Sigmoid colon (tissue), 7 donors: ENCODE results near the gene ZNF416. TPM values are rescaled to one million over a fixed set of nuclear protein-coding genes. Genes with fewer than 3 reads are reported as not detected.

Experiments used
- DNase-seq: peaks from one replicate; pipeline ENCODE4 v3.0.0-alpha.2; 2019
- H3K27ac ChIP-seq, 4 donors: fragments of 200-600 bp; sonication (generic); one replicate each; pipeline ENCODE4 v1.5.1; 2016 to 2019; ENCODE audit warnings: mild to moderate bottlenecking in 1 of 4
- H3K27me3 ChIP-seq, 3 donors: fragments of 200-600 bp; sonication (generic); one replicate each; pipeline ENCODE4 v1.5.1; 2019; ENCODE audit warnings: mild to moderate bottlenecking in 1 of 3
- H3K36me3 ChIP-seq, 4 donors: fragments of 200-600 bp; sonication (generic); one replicate each; pipeline ENCODE4 v1.5.1; 2016 to 2019
- H3K4me1 ChIP-seq, 4 donors: fragments of 200-600 bp; sonication (generic); one replicate each; pipeline ENCODE4 v1.5.1; 2017 to 2019
- H3K4me3 ChIP-seq, 4 donors: fragments of 200-600 bp; sonication (generic); one replicate each; pipeline ENCODE4 v1.5.1; 2017 to 2019; ENCODE audit warnings: mild to moderate bottlenecking in 2 of 4, moderate library complexity in 1 of 4
- H3K9me3 ChIP-seq, 4 donors: fragments of 200-600 bp in 3 of 4; sonication (generic) in 3 of 4; one replicate each; pipeline versions ENCODE4 v1.5.1 to v1.6.1; 2013 to 2019
- EP300 ChIP-seq, 4 donors: sonication (generic); formaldehyde crosslinking; IDR thresholded peaks; one replicate each; pipeline ENCODE4 v1.6.1; 2017; ENCODE audit warnings: antibody characterized with exemption in 4 of 4
- POLR2A ChIP-seq, 2 donors: fragments of 450-650 bp; IDR thresholded peaks; one replicate each; pipeline ENCODE4 v1.6.1; 2016; ENCODE audit warnings: antibody characterized with exemption in 2 of 2, mild to moderate bottlenecking in 2 of 2, moderate library complexity in 2 of 2
- POLR2AphosphoS5 ChIP-seq, 4 donors: sonication (generic); formaldehyde crosslinking; IDR thresholded peaks; one replicate each; pipeline ENCODE4 v1.6.1; 2017; ENCODE audit warnings: antibody characterized with exemption in 4 of 4
- WGBS, 2 donors: extraction: QIAGEN DNeasy Blood & Tissue Kit; methylation state at CpG; one replicate each; pipeline ENCODE4 v1.1.7; 2013; 5-methylcytosine and 5-hydroxymethylcytosine counted together
- intact Hi-C: fragments of 100-400 bp; cut with DNase I; formaldehyde crosslinking; loops from one replicate; pipeline ENCODE4 v1.15.1; 2023
- polyA plus RNA-seq, 3 donors: library from polyadenylated mRNA; stranded (reverse); fragments of 200-250 nt; gene quantifications; one replicate each; pipeline ENCODE4 v1.2.3, GENCODE V29; 2013
- total RNA-seq, 4 donors: library from RNA; depleted of rRNA; stranded (reverse); fragments of >200 nt; gene quantifications; one replicate each; pipeline ENCODE4 v1.1.0, GENCODE V29; 2016
- TF ChIP-seq, protein P1 (sequence below), 4 experiments: fragments of 450-650 bp in 3 of 4; fragments of 200-600 bp in 1 of 4; IDR thresholded peaks; one replicate each; pipeline ENCODE4 v1.5.1; 2016 to 2019; ENCODE audit warnings: antibody characterized with exemption in 4 of 4, mild to moderate bottlenecking in 3 of 4, moderate library complexity in 2 of 4
- donor health status: healthy with polysubstance abuse.
- donor health status: Bipolar disorder and iron deficiency.
- donor health status: healthy.

Gene ZNF416
- total and polyA plus RNA-seq, 7 donors, result 0.23 to 5.5 (median 3.1) TPM

DNA sequence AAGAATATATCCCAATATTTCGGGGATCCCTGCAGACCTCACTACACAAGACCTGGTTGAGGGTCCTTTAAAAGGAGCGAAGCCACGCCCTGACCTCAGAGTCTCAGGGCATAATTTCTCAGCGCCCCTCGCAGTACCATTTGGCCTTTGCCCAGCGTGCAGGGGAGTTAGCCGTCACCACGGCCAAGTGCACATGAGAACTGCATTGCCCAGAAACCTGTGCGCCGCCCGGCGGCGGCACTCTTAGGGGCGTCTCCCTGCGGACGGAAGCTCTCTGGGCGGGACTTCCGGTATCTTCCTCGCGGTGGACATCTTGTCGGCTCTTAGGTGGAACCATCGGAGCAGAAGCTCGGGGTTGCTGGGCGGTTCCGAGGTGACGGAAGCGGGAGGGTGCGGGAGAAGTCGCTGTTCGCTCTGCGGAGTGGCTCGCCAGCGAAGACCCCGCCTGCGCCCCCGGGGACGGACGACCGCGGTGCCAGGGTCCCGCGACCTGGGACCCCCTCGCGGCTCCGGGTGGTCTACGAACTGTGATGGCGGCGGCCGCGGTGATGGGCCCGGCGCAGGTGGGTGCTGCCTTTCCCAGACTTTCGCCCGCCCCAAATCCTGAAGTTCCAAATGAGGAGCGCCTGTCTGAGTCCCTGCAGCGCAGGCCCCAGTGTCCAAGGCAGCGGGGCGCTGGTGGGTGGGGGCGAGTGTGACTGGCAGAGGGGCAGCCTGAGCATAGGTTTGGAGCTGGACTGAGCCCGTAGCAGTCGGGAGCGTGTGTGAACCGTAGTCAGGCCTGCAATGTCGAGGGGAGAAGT, 35.4 kb upstream of the ZNF416 start, which contains the start of gene ZNF134:
Gene ZNF134, plus strand, starts transcription at position 302 of the 803 bp plus-strand sequence. CDS start 5,227 bp downstream, outside the sequence.
- TF ChIP-seq POLR2AphosphoS5 (IDR thresholded peaks at IDR 0.05), result peak; percentile 46 to 78 (median 66)
- TF ChIP-seq POLR2A (IDR thresholded peaks at IDR 0.05), result peak in 1 of 2 donors; percentile 18
- TF ChIP-seq, protein P1, sequence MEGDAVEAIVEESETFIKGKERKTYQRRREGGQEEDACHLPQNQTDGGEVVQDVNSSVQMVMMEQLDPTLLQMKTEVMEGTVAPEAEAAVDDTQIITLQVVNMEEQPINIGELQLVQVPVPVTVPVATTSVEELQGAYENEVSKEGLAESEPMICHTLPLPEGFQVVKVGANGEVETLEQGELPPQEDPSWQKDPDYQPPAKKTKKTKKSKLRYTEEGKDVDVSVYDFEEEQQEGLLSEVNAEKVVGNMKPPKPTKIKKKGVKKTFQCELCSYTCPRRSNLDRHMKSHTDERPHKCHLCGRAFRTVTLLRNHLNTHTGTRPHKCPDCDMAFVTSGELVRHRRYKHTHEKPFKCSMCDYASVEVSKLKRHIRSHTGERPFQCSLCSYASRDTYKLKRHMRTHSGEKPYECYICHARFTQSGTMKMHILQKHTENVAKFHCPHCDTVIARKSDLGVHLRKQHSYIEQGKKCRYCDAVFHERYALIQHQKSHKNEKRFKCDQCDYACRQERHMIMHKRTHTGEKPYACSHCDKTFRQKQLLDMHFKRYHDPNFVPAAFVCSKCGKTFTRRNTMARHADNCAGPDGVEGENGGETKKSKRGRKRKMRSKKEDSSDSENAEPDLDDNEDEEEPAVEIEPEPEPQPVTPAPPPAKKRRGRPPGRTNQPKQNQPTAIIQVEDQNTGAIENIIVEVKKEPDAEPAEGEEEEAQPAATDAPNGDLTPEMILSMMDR (IDR thresholded peaks at IDR 0.05), result no peak
- TF ChIP-seq EP300 (IDR thresholded peaks at IDR 0.05), result no peak
- Histone ChIP-seq H3K27ac (peak within 1 kb of the TSS; percentile 69 to 83 (median 80)), H3K27me3 (no peaks in the 10 kb centered on the region), H3K36me3 (peaks cover 9 to 39% (median 34%) of the 10 kb centered on the region in 4 donors), H3K9me3 (peaks cover 31 to 44% (median 43%) of the 10 kb centered on the region in 4 donors), H3K4me3 (peak within 1 kb of the TSS; percentile 89 to 98 (median 94)), H3K4me1 (peaks cover 0 to 16% (median 11%) of the 10 kb centered on the region in 4 donors)
- DNase-seq, result peak; percentile 93
- intact Hi-C loops, result no loop called here
- 2 to 4% methylated on average over 64 of the region's 64 CpGs for WGBS, 2 donors

DNA sequence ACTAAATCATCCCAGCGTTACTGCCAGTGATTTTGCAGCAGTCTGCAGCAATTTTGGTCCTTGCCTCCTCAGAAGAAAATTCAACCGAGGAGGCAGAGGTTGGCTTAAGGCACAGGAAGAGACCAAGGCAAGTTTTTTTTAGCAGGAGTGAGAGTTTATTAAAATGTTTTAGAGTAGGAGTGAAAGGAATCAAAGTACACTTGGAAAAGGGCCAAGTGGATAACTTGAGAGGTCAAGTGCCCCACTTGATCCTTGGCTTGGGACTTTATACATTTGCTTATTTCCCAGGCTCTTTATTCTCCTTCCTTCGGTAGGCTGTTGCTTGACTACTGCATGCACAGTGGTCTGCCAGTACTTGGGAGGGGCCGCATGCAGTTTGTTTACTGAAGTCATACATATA, 32.4 kb upstream of the ZNF416 start:
- Histone ChIP-seq H3K4me3 (no peak overlapping the region), H3K4me1 (peaks cover 0 to 16% (median 11%) of the 10 kb centered on the region in 4 donors), H3K27me3 (no peaks in the 10 kb centered on the region), H3K9me3 (peaks cover 6 to 38% (median 21%) of the 10 kb centered on the region in 4 donors), H3K27ac (no peak overlapping the region), H3K36me3 (peaks cover 0 to 27% (median 9%) of the 10 kb centered on the region in 4 donors)
- WGBS, 2 donors, result 86 to 89% methylated on average over 4 of the region's 4 CpGs
- TF ChIP-seq POLR2A (IDR thresholded peaks at IDR 0.05) (no peak), EP300 (IDR thresholded peaks at IDR 0.05) (no peak), POLR2AphosphoS5 (IDR thresholded peaks at IDR 0.05) (no peak)
- TF ChIP-seq, protein P1 (IDR thresholded peaks at IDR 0.05), result no peak
- no peak for DNase-seq
- intact Hi-C loops, result no loop called here

DNA sequence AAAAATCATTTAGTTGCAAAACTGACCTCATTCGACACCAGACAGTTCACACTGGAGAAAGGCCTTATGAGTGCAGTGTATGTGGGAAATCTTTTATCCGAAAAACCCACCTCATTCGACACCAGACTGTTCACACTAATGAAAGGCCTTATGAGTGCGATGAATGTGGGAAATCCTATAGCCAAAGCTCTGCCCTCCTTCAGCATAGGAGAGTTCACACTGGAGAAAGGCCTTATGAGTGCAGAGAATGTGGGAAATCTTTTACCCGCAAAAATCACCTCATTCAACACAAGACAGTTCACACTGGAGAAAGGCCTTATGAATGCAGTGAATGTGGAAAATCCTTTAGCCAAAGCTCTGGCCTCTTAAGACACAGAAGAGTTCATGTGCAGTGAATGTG, 28.2 kb upstream of the ZNF416 start:
- Histone ChIP-seq H3K4me1 (no peaks in the 10 kb centered on the region), H3K4me3 (no peak overlapping the region), H3K27me3 (no peaks in the 10 kb centered on the region), H3K27ac (no peak overlapping the region), H3K36me3 (peaks cover 4 to 46% (median 18%) of the 10 kb centered on the region in 4 donors), H3K9me3 (peaks cover 0 to 48% (median 15%) of the 10 kb centered on the region in 4 donors)
- 97% methylated on average over 5 of the region's 5 CpGs for WGBS, 2 donors
- TF ChIP-seq, protein P1 (IDR thresholded peaks at IDR 0.05), result no peak
- TF ChIP-seq EP300 (IDR thresholded peaks at IDR 0.05) (no peak), POLR2AphosphoS5 (IDR thresholded peaks at IDR 0.05) (no peak), POLR2A (IDR thresholded peaks at IDR 0.05) (no peak)
- no peak for DNase-seq
- intact Hi-C loops, result no loop called here

DNA sequence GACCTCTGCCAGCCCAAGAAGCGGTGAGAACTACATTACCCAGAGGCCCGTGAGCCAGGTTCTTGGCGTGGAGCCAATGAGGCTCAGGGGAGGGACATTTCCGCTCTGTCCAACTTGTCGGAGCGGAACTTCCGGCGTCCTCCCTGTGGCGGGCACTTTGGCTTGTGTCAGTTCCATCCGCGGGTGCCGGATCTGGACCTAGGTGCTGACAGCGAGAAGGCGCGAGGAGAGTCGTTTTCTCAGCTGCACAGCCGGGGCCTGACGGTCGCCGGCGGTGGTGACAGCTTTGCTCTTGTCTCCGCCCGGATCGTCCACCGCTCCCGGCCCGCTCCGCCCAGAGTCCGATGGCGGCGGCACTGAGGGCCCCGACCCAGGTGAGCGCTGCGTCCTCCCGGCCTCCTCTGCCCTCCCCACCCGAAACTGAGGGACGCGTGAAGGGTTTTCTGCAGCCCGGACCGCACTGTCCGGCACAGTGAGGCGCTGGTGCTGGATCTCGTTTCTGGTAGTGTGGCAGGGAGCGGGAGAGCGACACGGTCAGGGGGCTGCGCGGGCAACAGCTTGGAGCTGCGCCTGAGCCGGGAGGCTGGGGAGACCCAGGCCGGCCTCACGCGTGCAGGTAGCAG, 21.2 kb upstream of the ZNF416 start, which contains the start of gene ZNF530:
Gene ZNF530, plus strand, starts transcription at position 125 of the 623 bp plus-strand sequence. CDS start 4,461 bp downstream, outside the sequence.
- peak; percentile 97 for DNase-seq
- TF ChIP-seq EP300 (IDR thresholded peaks at IDR 0.05), result no peak
- no peak for TF ChIP-seq POLR2A (IDR thresholded peaks at IDR 0.05)
- TF ChIP-seq, protein P1 (IDR thresholded peaks at IDR 0.05), result no peak
- TF ChIP-seq POLR2AphosphoS5 (IDR thresholded peaks at IDR 0.05), result peak; percentile 54 to 86 (median 84)
- Histone ChIP-seq H3K9me3 (peaks cover 0 to 10% (median 2%) of the 10 kb centered on the region in 4 donors), H3K4me1 (peaks cover 0 to 13% (median 9%) of the 10 kb centered on the region in 4 donors), H3K27ac (peak within 1 kb of the TSS in 3 of 4 donors; percentile 50 to 57 (median 55)), H3K36me3 (peaks cover 0 to 15% (median 4%) of the 10 kb centered on the region in 4 donors), H3K4me3 (peak within 1 kb of the TSS; percentile 68 to 88 (median 70)), H3K27me3 (no peaks in the 10 kb centered on the region)
- WGBS, 2 donors, result 1% methylated on average over 53 of the region's 53 CpGs
- intact Hi-C loops, result loop anchor here (1.0 to 2.0 kb wide), 2 partner anchors 21 to 41 kb away; partner anchors contain the start of genes ZNF416 and ZNF550
